GM18517 (cell line): ENCODE measurements around the gene WNT4.

Experiments
- ATAC-seq: cut with Tn5 transposase; IDR thresholded peaks from one replicate; pipeline ENCODE4 v1.9.1; 2021; ENCODE audit warnings: mild to moderate bottlenecking, moderate library complexity; ENCODE audit not compliant: unreplicated experiment

Gene WNT4

DNA sequence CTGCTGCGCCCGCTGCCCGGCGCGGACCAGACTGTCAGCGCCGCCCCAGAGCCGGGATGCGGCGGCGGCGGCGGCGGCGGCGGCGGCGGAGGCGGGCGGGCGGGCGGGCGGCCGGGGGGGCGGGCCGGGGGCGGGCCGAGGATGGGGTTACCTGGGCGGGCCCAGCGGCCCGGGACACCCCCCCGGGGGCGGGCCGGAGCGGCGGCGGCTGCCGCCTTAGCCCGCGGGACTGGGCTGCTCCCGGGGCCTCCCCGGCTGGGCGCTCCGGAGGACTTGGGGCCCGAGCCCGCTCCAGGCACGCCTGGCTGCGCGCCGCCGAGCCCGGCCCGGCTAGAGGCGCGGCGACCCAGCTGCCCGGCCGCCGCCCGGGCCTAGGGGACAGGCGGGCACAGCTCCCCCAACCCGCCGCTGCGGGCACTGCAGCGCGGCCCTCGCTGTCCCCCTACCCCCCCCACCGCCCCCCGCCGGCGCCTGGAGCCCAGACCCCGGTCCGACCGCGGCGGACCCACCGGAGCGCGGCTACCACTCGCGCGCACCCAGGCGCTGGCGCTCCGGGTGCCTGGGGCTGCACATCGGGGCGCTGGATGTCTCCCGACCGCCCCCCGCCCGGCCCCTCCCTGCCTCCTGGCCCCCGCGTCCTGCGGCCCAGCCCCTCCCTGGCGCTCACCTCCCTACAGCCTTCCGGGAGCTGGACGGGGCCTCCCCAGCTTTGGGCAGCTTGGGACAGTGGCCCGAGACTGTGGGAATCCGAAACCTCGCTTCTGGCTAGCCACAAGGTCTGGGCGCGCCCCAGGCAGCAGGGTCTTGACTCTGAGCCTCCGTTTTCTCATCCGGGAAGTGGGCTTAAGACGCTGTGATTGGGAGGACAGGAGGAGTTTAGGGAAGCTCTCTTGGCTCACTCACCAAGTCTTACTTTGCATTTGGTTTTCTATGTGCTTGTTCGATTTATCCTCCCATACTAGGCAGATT is at the start of gene WNT4:
WNT4 (minus strand) TSS at position 33 of the 969 bp plus-strand sequence. CDS start 175 bp downstream, outside the sequence.
- no peak for ATAC-seq

DNA sequence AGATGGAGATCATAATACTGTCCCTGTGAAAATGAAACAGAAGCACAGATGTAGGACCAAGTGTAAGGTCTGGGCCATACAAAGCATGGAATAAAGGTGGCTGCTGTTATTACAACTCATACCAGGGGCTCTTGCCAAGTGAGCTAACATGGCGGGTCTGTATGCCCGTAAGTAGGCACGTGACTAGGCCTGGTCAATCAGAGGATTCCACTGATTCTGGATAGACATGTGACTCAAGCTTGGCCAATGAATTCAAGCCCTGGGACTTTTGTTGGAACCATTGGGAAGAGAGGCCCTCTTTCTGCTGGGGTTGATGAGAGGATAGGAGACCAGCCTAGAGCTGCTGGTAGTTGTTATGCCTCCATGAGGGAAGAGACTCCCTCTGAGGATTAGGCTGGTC is 47.8 kb upstream of the WNT4 start:
- no peak for ATAC-seq

- ATAC-seq, result no peak
Measured at GRCh38 chr1:22190251-22190650, 47.4 kb upstream of the WNT4 start.

GRCh38 chr1:22189619-22190018 is 46.7 kb upstream of the WNT4 start:
- ATAC-seq, result no peak

- ATAC-seq, result no peak
Measured at GRCh38 chr1:22188914-22189313, 46.0 kb upstream of the WNT4 start.

DNA sequence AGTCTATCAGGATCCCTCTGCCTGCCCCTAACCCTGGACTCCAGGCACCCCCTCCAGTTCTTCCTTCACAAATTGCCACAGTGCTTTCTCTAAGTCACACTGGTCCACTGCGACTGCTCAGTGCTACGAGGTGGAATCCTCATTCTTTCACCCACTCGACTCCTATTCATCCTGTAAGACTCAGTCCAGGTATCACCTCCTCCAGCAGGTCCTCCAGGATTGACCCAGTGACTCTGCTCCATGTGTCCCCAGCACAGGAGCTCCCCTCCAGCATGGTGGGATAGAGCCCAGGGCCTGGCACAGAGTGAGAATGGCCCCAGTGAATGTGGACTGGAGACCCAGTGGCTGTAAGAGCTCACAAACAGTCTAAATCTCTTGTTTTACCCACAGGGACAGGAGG is 45.5 kb upstream of the WNT4 start:
- ATAC-seq, result no peak

DNA sequence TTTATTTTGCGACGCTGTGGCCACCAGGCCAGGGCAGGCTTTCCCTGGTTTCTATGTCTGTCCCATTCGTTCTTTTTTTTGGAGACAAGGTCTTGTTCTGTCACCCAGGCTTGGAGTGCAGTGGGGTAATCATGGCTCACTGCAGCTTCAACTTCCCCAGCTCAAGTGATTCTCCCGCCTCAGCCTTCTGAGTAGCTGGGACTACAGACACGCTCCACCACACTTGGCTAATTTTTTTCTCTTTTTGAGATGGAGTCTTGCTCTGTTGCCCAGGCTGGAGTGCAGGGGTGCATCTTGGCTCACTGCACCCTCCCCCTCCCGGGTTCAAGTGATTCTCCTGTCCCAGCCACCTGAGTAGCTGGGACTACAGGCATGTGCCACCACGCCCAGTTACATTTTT is 43.4 kb upstream of the WNT4 start:
- ATAC-seq, result no peak

- no peak for ATAC-seq
Measured at GRCh38 chr1:22184892-22185612, 42.2 kb upstream of the WNT4 start.

GRCh38 chr1:22184454-22184853 is 41.6 kb upstream of the WNT4 start:
- no peak for ATAC-seq

GRCh38 chr1:22182715-22183114 is 39.8 kb upstream of the WNT4 start:
- ATAC-seq, result no peak

DNA sequence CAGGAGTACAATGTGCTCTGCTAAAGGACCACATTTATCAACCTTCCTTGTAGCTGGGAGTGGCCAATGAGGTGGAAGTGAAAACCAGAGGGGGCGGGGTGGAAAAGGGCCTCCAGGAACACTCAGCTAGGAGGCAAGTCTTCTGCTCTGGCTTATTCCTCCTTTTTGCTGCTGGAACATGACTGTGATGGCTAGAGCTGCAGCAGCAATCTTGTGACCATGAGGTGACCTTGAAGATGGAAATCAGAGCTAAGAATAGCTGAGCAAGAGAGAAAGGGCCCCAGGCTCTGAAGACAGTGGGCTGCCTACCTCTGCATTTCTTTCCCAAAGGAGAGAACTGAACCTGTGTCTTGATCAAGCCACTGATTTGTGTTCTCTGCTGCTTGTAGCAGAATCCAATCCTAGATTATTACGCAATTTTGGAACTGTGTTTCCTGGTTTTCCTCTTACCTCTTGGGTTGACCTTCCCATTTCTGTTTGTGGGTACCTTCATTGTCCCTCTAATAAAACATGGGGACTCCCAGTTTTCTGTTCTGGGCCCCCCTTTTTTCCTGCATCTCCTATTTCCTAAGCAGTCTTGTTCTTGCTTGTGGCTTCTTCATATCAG is 36.4 kb upstream of the WNT4 start:
- ATAC-seq, result no peak

GRCh38 chr1:22177354-22178003 is 34.6 kb upstream of the WNT4 start:
- no peak for ATAC-seq

DNA sequence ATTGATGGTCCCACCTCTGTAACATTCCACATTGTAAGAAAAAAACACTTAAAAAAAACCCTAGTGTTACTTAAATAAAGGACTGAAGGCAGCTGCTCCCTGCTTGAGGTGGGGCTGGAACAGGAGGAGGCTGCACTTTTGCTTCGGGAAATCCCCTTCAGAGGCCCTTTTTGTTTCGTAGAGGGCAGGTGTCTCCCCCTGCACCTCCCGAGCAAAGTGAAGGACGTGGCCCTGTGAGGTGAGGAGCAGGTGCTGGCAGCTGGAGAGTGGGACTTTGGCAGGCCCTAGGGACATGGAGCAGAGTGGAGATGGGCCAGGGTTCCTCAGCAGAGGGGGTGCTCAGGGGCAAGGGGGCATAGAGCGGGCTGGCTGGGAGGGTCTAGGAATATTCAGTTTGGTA is 33.4 kb upstream of the WNT4 start:
- ATAC-seq, result no peak

DNA sequence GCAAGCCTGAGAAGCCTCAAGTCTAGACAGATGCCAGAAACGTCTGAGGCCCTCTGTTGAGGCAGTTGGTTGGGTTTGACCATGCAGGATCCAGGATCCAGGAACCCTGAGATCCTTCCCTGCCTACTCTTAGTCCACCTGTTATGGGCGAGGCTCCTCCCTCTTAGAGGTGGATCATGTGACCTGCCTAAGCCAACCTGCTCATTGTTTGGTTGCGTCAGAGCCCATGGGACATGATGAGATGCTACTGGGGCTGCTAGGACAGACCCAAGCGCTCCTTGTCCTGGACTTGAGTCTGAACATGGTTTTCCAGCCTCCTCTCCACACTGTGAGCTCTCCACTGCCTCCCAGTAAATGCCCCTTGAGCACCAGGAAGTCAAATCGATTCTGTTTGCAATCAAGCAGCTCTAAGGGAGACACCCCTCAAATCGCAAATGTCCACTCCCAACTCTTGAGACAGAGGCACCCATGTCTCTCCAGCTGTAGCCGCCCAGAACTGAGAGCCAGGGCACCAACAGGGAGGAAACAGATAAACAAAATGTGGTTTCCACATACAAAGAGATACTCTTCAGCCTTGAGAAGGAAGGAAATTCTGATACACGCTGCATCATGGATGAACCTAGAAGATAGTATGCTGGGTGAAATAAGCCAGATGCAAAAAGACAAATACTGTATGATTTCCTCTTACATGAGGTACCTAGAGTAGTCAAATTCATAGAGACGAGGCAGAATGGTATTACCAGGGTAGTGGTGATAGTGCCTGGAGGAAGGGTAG is 31.7 kb upstream of the WNT4 start:
- ATAC-seq, result no peak

GRCh38 chr1:22171951-22172715 is 29.2 kb upstream of the WNT4 start:
- ATAC-seq, result no peak

GRCh38 chr1:22169816-22170215 is 26.9 kb upstream of the WNT4 start:
- ATAC-seq, result no peak

DNA sequence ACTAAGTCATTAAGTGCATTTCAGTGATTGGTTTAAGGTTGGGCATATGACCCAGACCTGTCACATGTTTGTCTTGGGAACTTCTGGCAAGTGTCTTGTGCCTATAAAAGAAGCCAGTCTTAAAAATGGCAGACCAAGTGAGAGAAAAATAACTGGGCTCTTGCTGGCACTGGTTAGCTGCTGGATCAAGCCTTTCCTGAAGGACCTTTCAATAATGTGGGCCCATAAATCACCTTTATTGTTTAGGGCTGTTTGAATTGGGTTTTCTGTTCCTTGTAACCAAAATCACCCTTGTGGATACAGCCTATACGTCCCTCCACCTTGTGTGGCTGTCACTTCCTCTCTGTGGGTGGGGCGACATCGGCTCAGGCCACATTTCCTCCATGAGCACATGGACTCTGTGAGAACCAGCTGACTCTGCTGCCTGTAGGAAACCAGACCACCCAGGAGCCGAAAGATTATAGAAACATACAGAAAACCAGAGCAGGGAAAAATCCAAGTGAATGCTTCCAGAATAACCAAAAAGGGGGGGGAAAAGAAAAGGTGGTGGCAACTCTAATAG is 25.6 kb upstream of the WNT4 start:
- no peak for ATAC-seq

DNA sequence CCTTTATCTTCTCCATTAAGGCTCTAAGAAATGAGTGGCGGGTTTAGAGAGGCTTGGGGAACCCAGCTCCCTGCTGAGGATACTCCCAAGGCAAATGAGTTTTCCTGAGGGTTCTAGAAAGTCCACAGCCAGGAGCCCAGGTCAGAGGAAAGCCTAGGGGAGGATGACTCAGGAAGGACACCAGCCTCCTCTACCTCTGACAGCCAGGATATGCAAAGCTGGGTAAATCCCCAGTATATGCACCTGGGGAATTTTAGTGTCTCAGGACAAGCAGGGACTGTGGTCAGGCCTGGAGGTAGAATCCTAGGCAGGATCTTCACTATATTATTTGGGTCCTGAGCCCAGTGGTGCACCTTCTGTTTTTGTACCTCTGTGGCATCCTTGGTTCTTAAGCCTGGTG is 23.5 kb upstream of the WNT4 start:
- ATAC-seq, result no peak
